ENCODE data around the gene CA5A.

CA5A gene

DNA sequence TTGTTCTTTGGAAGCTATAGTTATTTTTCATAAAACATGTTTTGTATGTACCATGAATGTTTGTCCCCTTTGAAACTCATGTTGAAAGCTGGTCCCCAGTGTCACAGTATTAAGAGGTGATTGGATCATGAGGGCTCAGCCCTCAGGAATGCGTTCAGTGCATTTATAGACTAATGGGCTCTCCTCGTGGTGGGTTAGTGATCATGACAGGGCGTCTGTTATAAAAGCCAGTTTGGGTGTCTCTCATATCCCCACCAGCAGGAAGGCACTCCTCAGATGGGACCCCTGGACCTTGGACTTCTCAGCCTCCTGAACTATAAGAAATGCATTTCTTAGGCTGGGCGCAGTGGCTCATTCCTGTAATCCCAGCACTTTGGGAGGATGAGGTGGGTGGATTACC lies 25.3 kb upstream of the CA5A start:
- Histone ChIP-seq H3K79me1 (ENCODE audit: low read length) (peaks cover 55% of the 10 kb centered on the region), H3K79me2 (ENCODE audit: control insufficient read depth, insufficient read depth, low read length) (peaks cover 89% of the 10 kb centered on the region), H2AK5ac (ENCODE audit: low read length) (no peak overlapping the region), H3K4me2 (ENCODE audit: low read length) (no peak overlapping the region), H3K27ac (ENCODE audit: low read depth, low read length) (no peak overlapping the region), H3K56ac (ENCODE audit: low read length) (no peak overlapping the region), H3K4me3 (ENCODE audit: low read length) (no peak overlapping the region), H3K4ac (ENCODE audit: low read depth, low read length) (no peak overlapping the region), H3K9ac (ENCODE audit: low read length) (no peak overlapping the region), H2BK120ac (ENCODE audit: low read depth, low read length) (no peak overlapping the region), H3K4me1 (ENCODE audit: control insufficient read depth, low read depth, low read length) (no peaks in the 10 kb centered on the region), H3K36me3 (ENCODE audit: control insufficient read depth, insufficient read depth, low read length) (peaks cover 2% of the 10 kb centered on the region), H2BK5ac (ENCODE audit: low read length) (no peak overlapping the region), H3K18ac (ENCODE audit: low read length) (no peak overlapping the region), H3K27me3 (ENCODE audit: insufficient read depth, low read length, poor library complexity) (no peaks in the 10 kb centered on the region), H2BK15ac (replicated peaks; ENCODE audit: low read depth) (no peak overlapping the region), H4K5ac (ENCODE audit: low read length) (no peak overlapping the region), H4K8ac (ENCODE audit: low read depth, low read length) (no peak overlapping the region), H3K23ac (ENCODE audit: low read length) (no peak overlapping the region)
- no CpG with 5 or more reads among the region's 4 CpGs for WGBS (ENCODE audit: extremely low coverage, insufficient coverage, low lambda C conversion rate)
- no peak for DNase-seq

GRCh38 chr16:87960852-87961251 lies 24.5 kb upstream of the CA5A start:
- Histone ChIP-seq H4K8ac (ENCODE audit: low read depth, low read length) (no peak overlapping the region), H2BK5ac (ENCODE audit: low read length) (no peak overlapping the region), H3K27me3 (ENCODE audit: insufficient read depth, low read length, poor library complexity) (no peaks in the 10 kb centered on the region), H3K4me2 (ENCODE audit: low read length) (no peak overlapping the region), H3K36me3 (ENCODE audit: control insufficient read depth, insufficient read depth, low read length) (peaks cover 2% of the 10 kb centered on the region), H3K18ac (ENCODE audit: low read length) (no peak overlapping the region), H3K4me1 (ENCODE audit: control insufficient read depth, low read depth, low read length) (no peaks in the 10 kb centered on the region), H2BK15ac (replicated peaks; ENCODE audit: low read depth) (no peak overlapping the region), H3K56ac (ENCODE audit: low read length) (no peak overlapping the region), H2AK5ac (ENCODE audit: low read length) (no peak overlapping the region), H3K4ac (ENCODE audit: low read depth, low read length) (no peak overlapping the region), H3K79me1 (ENCODE audit: low read length) (peaks cover 54% of the 10 kb centered on the region), H4K5ac (ENCODE audit: low read length) (no peak overlapping the region), H3K27ac (ENCODE audit: low read depth, low read length) (no peak overlapping the region), H2BK120ac (ENCODE audit: low read depth, low read length) (no peak overlapping the region), H3K4me3 (ENCODE audit: low read length) (no peak overlapping the region), H3K79me2 (ENCODE audit: control insufficient read depth, insufficient read depth, low read length) (peaks cover 90% of the 10 kb centered on the region), H3K9ac (ENCODE audit: low read length) (no peak overlapping the region), H3K23ac (ENCODE audit: low read length) (no peak overlapping the region)
- no peak for DNase-seq
- WGBS (ENCODE audit: extremely low coverage, insufficient coverage, low lambda C conversion rate) = no CpG with 5 or more reads among the region's 8 CpGs

DNA sequence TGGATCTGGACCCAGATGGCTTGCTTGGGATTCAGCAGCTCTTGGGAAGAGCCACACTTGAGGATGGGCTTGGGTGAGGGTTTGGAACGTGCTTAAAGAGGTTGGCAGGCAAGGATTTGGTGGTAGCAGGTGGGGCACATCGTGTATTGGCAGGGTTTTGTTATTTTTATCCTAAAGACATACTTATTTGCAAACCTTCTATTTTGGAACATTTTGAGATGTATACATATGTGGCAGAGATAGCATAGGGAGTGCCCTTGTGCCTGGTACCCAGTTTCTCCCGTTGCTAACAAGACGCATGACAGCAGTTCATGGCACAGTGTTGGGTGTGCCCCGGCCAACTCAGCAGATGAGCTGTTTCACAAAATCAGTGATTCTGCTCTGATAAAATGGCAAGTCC lies 24.0 kb upstream of the CA5A start:
- Histone ChIP-seq H2AK5ac (ENCODE audit: low read length) (no peak overlapping the region), H3K9ac (ENCODE audit: low read length) (no peak overlapping the region), H3K27ac (ENCODE audit: low read depth, low read length) (no peak overlapping the region), H3K18ac (ENCODE audit: low read length) (no peak overlapping the region), H3K4me3 (ENCODE audit: low read length) (no peak overlapping the region), H3K27me3 (ENCODE audit: insufficient read depth, low read length, poor library complexity) (no peaks in the 10 kb centered on the region), H2BK15ac (replicated peaks; ENCODE audit: low read depth) (no peak overlapping the region), H3K4ac (ENCODE audit: low read depth, low read length) (no peak overlapping the region), H3K79me2 (ENCODE audit: control insufficient read depth, insufficient read depth, low read length) (peaks cover 92% of the 10 kb centered on the region), H3K23ac (ENCODE audit: low read length) (no peak overlapping the region), H3K4me1 (ENCODE audit: control insufficient read depth, low read depth, low read length) (no peaks in the 10 kb centered on the region), H4K5ac (ENCODE audit: low read length) (no peak overlapping the region), H3K56ac (ENCODE audit: low read length) (no peak overlapping the region), H2BK120ac (ENCODE audit: low read depth, low read length) (no peak overlapping the region), H3K79me1 (ENCODE audit: low read length) (peaks cover 56% of the 10 kb centered on the region), H3K36me3 (ENCODE audit: control insufficient read depth, insufficient read depth, low read length) (peaks cover 2% of the 10 kb centered on the region), H2BK5ac (ENCODE audit: low read length) (no peak overlapping the region), H3K4me2 (ENCODE audit: low read length) (no peak overlapping the region), H4K8ac (ENCODE audit: low read depth, low read length) (no peak overlapping the region)
- no peak for DNase-seq
- no CpG with 5 or more reads among the region's 5 CpGs for WGBS (ENCODE audit: extremely low coverage, insufficient coverage, low lambda C conversion rate)

DNA sequence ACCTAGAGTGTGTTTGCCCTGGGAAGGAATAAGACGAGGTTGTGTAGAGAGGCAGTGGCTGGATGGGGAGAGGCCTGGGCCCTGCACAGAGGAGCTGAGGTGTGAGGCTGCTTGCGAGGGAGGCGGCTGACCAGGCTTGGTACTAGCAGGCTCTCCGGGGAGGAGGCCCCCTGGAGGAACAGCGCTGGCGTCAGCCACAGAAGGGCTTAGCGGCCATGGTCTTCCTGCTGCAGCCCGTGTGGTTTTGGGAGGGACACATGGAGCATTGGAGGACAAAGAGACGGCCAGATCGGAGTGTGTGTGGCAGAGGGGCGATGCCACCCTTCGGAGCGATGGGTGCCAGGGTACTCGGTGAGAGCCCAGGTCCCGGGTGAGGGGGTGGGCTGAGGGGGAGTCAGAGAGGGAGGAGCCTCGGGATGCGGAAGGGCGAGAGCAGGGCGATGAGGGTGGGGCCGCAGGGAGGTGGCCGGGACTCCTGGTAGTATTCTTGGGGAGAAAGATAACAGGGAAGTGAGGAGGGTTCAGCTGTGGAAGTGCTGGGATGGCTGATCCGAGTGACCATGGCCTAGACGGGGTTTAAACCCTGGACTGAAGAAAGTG lies 23.2 kb upstream of the CA5A start:
- no peak for DNase-seq
- Histone ChIP-seq H3K4me1 (ENCODE audit: control insufficient read depth, low read depth, low read length) (no peaks in the 10 kb centered on the region), H3K27ac (ENCODE audit: low read depth, low read length) (no peak overlapping the region), H3K23ac (ENCODE audit: low read length) (no peak overlapping the region), H2BK5ac (ENCODE audit: low read length) (no peak overlapping the region), H4K8ac (ENCODE audit: low read depth, low read length) (no peak overlapping the region), H4K5ac (ENCODE audit: low read length) (no peak overlapping the region), H3K79me1 (ENCODE audit: low read length) (peaks cover 59% of the 10 kb centered on the region), H3K18ac (ENCODE audit: low read length) (no peak overlapping the region), H3K36me3 (ENCODE audit: control insufficient read depth, insufficient read depth, low read length) (peaks cover 2% of the 10 kb centered on the region), H2BK15ac (replicated peaks; ENCODE audit: low read depth) (no peak overlapping the region), H3K4me3 (ENCODE audit: low read length) (no peak overlapping the region), H3K4ac (ENCODE audit: low read depth, low read length) (no peak overlapping the region), H3K27me3 (ENCODE audit: insufficient read depth, low read length, poor library complexity) (no peaks in the 10 kb centered on the region), H3K4me2 (ENCODE audit: low read length) (no peak overlapping the region), H3K9ac (ENCODE audit: low read length) (no peak overlapping the region), H2BK120ac (ENCODE audit: low read depth, low read length) (no peak overlapping the region), H3K56ac (ENCODE audit: low read length) (no peak overlapping the region), H2AK5ac (ENCODE audit: low read length) (no peak overlapping the region), H3K79me2 (ENCODE audit: control insufficient read depth, insufficient read depth, low read length) (peaks cover 92% of the 10 kb centered on the region)
- WGBS (ENCODE audit: extremely low coverage, insufficient coverage, low lambda C conversion rate) = no CpG with 5 or more reads among the region's 23 CpGs

GRCh38 chr16:87958632-87959031 lies 22.3 kb upstream of the CA5A start:
- H3K27me3 ChIP-seq (ENCODE audit: insufficient read depth, low read length, poor library complexity) = no peaks in the 10 kb centered on the region
- no peak overlapping the region for H3K4me2 ChIP-seq (ENCODE audit: low read length)
- no peak overlapping the region for H4K5ac ChIP-seq (ENCODE audit: low read length)
- H3K56ac ChIP-seq (ENCODE audit: low read length) = no peak overlapping the region
- peaks cover 2% of the 10 kb centered on the region for H3K36me3 ChIP-seq (ENCODE audit: control insufficient read depth, insufficient read depth, low read length)
- peaks cover 92% of the 10 kb centered on the region for H3K79me2 ChIP-seq (ENCODE audit: control insufficient read depth, insufficient read depth, low read length)
- WGBS (ENCODE audit: extremely low coverage, insufficient coverage, low lambda C conversion rate) = no CpG with 5 or more reads among the region's 9 CpGs
- no peak overlapping the region for H3K4ac ChIP-seq (ENCODE audit: low read depth, low read length)
- H3K4me3 ChIP-seq (ENCODE audit: low read length) = no peak overlapping the region
- H2BK5ac ChIP-seq (ENCODE audit: low read length) = no peak overlapping the region
- H4K8ac ChIP-seq (ENCODE audit: low read depth, low read length) = no peak overlapping the region
- H3K9ac ChIP-seq (ENCODE audit: low read length) = no peak overlapping the region
- DNase-seq = no peak
- H3K27ac ChIP-seq (ENCODE audit: low read depth, low read length) = no peak overlapping the region
- H3K4me1 ChIP-seq (ENCODE audit: control insufficient read depth, low read depth, low read length) = no peaks in the 10 kb centered on the region
- peaks cover 57% of the 10 kb centered on the region for H3K79me1 ChIP-seq (ENCODE audit: low read length)
- no peak overlapping the region for H2BK120ac ChIP-seq (ENCODE audit: low read depth, low read length)
- no peak overlapping the region for H3K23ac ChIP-seq (ENCODE audit: low read length)
- H2AK5ac ChIP-seq (ENCODE audit: low read length) = no peak overlapping the region
- H3K18ac ChIP-seq (ENCODE audit: low read length) = no peak overlapping the region
- H2BK15ac ChIP-seq (replicated peaks; ENCODE audit: low read depth) = no peak overlapping the region

Data from mesendoderm (in vitro differentiated cells).